A549 treated with Hydrocortisone at 1 μM for 4 hours (cell line): ENCODE measurements around the gene SCTR. TPM values are rescaled to one million over a fixed set of nuclear protein-coding genes. Genes with fewer than 3 reads are reported as not detected.

Experiments
- total RNA-seq: library from RNA; stranded (reverse); fragments of 200-300 nt; extraction: Qiagen RNA extraction; gene quantifications from 5 replicates; pipeline ENCODE4 v1.2.3, GENCODE V29; 2022

The SCTR gene
- not detected in 5 replicates for total RNA-seq

DNA sequence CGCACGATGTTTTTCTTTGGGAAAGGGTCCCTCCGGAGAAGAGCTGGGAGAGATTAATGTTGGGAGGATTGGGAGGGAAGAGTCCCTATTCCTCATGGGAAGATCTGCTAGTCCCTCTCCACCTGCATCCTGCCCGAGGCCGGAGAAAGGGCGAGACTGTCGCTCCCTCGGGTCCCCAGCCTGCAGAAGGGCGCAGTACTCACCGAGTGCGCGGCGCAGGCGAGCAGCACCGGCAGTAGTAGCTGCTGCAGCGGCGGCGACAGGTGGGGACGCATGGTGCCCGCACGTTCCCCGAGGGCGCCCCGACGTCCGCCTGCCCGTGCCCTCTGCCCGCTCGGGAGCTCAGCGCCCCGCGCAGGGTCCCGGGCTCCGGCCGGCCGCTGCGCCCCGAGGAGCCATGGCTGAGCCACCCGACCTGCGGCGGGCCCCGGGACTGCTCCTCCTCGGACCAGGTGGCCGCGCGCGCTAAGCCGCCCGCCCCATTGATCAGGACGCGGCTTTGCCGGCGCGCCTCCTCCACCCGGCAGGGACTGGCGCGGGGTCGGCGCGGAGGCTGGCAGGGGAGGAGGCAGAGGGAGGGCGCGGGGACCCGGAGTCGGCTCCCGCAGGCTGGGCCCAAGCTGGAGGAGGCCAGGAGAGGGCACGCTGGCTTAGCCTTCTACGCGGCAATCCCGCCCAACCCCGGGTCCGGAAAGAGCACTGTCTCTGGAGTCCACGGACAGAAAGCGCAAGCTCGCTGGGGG, at the start of gene SCTR:
Gene SCTR (minus strand): TSS at position 532 of the 743 bp plus-strand sequence. CDS start 257 bp downstream, at position 275.

DNA sequence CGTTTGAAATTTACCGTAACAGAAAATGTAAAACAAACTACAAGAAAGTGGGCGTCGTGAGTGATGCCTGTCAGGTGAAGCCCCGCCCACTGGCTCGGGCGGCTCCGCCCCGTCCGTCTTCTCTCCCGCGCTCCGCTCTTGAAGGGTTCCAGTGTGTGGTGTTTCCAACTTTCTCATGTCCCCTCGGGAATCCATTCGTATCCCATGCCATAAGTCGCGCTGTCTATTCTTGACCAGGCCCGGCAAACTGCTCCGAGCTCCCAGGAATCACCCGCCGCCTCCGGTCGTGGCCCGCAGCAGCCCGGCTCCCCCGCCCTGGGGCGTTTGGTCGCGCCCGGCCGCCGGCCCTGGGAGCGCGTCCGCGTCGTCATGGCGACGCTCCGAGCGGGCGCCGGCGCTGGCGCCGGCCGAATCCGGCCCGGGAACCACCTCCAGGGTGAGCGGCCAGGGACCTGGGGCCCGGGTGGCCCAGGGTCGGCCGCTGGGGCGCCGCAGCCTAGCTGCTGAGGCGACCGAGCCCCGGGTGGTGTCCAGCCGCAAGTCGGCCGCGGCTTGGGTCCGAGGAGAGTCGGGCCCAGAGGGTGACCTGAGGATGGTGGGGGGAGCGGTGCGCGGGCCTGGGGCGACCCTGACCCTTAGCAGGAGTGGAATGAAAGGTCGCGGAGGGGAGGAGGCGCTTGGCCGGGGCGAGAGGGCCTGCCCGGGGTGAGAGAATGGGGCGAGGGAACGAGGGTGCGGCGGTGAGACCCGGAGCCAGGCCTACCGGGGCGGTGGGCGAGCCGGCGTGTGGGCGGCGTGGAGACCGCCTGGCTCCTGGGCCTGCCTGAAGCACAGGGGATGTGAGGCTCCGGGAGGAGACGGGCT, 20.0 kb upstream of the SCTR start, which contains the start of gene CFAP221:
Gene CFAP221 (plus strand): TSS at position 375 of the 864 bp plus-strand sequence. CDS start 1,683 bp downstream, outside the sequence.

DNA sequence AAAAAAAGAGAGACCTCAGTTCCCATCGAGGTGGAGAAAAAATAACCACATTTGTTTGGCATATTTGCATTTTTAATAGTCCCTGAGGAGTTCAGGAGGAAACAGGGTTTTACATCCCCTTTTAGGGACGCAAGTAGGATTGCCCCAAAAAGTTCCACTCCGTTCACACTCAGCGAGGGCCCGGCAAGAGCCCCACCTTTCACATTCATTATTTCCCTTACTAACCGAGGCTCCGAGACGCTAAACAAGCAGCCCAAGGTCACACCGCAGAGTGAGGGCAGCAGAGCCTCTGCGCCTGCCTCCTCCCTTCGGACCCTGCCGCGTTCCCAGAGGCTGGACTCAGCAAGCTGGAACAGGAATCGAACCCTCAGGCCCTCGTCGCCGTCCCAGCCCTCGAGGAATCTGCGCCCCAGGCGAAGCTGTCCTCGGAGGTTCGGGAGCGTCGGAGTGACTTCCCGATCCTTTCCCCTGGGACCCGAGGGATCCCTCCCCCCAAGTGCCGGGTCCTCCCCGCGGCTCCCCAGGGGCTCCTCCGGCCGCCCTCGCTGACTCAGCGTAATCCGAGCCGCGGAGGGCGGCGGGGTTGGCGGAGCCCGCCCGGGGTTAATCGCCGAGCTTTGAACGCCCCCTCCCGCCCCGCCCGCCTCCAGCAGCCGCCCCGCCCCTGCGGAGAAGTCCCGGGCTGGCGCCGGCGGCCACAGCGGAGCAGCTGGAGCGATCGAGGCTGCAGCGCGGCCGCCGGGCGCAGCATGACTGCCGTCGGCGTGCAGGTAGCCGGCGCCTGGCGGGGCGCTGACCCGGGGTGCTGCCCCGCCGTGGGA, 92.9 kb downstream of the SCTR start, which contains the start of gene TMEM37:
Gene TMEM37 (plus strand): TSS at position 700 of the 821 bp plus-strand sequence. CDS start 50 bp downstream, at position 750.

Other genes with a start within 250 kb of the SCTR start
- gene C2orf76, start 157.6 kb downstream of the SCTR start, total RNA-seq, result 10.5 to 13.0 TPM (median 11.5 TPM) in 5 replicates
- gene DBI, start 157.5 kb downstream of the SCTR start, total RNA-seq, result 388 to 444 TPM (median 401 TPM) in 5 replicates
- gene TMEM37, start 92.6 kb downstream of the SCTR start, total RNA-seq, result 1.5 to 2.5 TPM (median 1.8 TPM) in 5 replicates
- 0.23 to 0.38 TPM (median 0.28 TPM) in 5 replicates for gene CFAP221, start 20.0 kb upstream of the SCTR start, total RNA-seq
- gene TMEM177, start 154.7 kb upstream of the SCTR start, total RNA-seq, result 20.3 to 24.9 TPM (median 24.1 TPM) in 5 replicates
- 13.6 to 19.1 TPM (median 15.0 TPM) in 5 replicates for gene PTPN4, start 235.4 kb upstream of the SCTR start, total RNA-seq